SK-N-SH treated with all-trans-retinoic acid at 6 μM for 48 hours (cell line): ENCODE data around the gene CDKN2B.

Experiments
- ATAC-seq: fragments of 200-7000 bp; cut with Tn5 transposase; 3 replicates; pipeline ENCODE4 v1.9.1; 2020; ENCODE audit warnings: mild to moderate bottlenecking, moderate library complexity
- ARNTL ChIP-seq: fragments of 450-650 bp; formaldehyde crosslinking; IDR thresholded peaks from 2 replicates; pipeline ENCODE4 v1.5.0; 2020; ENCODE audit warnings: low read depth, mild to moderate bottlenecking, moderate library complexity, borderline replicate concordance
- BACH2 ChIP-seq: fragments of 250-450 bp; sonication (Bioruptor Pico); IDR thresholded peaks from 2 replicates; pipeline ENCODE4 v1.9.0; 2021; ENCODE audit warnings: mild to moderate bottlenecking, borderline replicate concordance
- CREB5 ChIP-seq: fragments of 250-450 bp; sonication (Bioruptor Pico); IDR thresholded peaks from 2 replicates; pipeline ENCODE4 v1.5.1; 2020; ENCODE audit warnings: low read depth, mild to moderate bottlenecking, moderate library complexity
- CSDC2 ChIP-seq: fragments of 250-450 bp; sonication (Bioruptor Pico); IDR thresholded peaks from 2 replicates; pipeline ENCODE4 v1.5.0; 2020; ENCODE audit warnings: mild to moderate bottlenecking, moderate library complexity
- CSRNP3 ChIP-seq: fragments of 250-450 bp; sonication (Bioruptor Pico); IDR thresholded peaks from 2 replicates; pipeline ENCODE4 v1.5.1; 2021; ENCODE audit warnings: mild to moderate bottlenecking, moderate library complexity
- ESRRG ChIP-seq: fragments of 250-450 bp; sonication (Bioruptor Pico); IDR thresholded peaks from 2 replicates; pipeline ENCODE4 v1.6.1; 2021; ENCODE audit warnings: mild to moderate bottlenecking
- ISL1 ChIP-seq: fragments of 250-450 bp; sonication (Bioruptor Pico); IDR thresholded peaks from 2 replicates; pipeline ENCODE4 v2.1.2; 2022; ENCODE audit warnings: mild to moderate bottlenecking, moderate library complexity
- OSR1 ChIP-seq: fragments of 250-450 bp; sonication (Bioruptor Pico); IDR thresholded peaks from 2 replicates; pipeline ENCODE4 v1.8.0; 2022; ENCODE audit warnings: moderate library complexity, mild to moderate bottlenecking, inconsistent platforms
- PATZ1 ChIP-seq: fragments of 250-450 bp; sonication (Bioruptor Pico); IDR thresholded peaks from 2 replicates; pipeline ENCODE4 v1.8.0; 2020; ENCODE audit warnings: mild to moderate bottlenecking, moderate library complexity, borderline replicate concordance
- POU6F1 ChIP-seq: fragments of 250-450 bp; sonication (Bioruptor Pico); IDR thresholded peaks from 2 replicates; pipeline ENCODE4 v1.8.0; 2021; ENCODE audit warnings: low read depth, mild to moderate bottlenecking, moderate library complexity, borderline replicate concordance
- PPARA ChIP-seq: fragments of 250-450 bp; sonication (Bioruptor Pico); IDR thresholded peaks from 2 replicates; pipeline ENCODE4 v1.5.0; 2020; ENCODE audit warnings: mild to moderate bottlenecking, borderline replicate concordance
- RARB ChIP-seq: fragments of 250-450 bp; sonication (Bioruptor Pico); IDR thresholded peaks from 2 replicates; pipeline ENCODE4 v1.8.0; 2021; ENCODE audit warnings: mild to moderate bottlenecking, moderate library complexity
- SNAI2 ChIP-seq: fragments of 250-450 bp; sonication (Bioruptor Pico); IDR thresholded peaks from 2 replicates; pipeline ENCODE4 v1.5.0; 2020; ENCODE audit warnings: mild to moderate bottlenecking, moderate library complexity
- TCF4 ChIP-seq: fragments of 250-450 bp; sonication (Bioruptor Pico); IDR thresholded peaks from 2 replicates; pipeline ENCODE4 v1.8.0; 2021; ENCODE audit warnings: mild to moderate bottlenecking, moderate library complexity, borderline replicate concordance
- TOX ChIP-seq: fragments of 250-450 bp; sonication (Bioruptor Pico); IDR thresholded peaks from 2 replicates; pipeline ENCODE4 v1.8.0; 2021; ENCODE audit warnings: mild to moderate bottlenecking, moderate library complexity, borderline replicate concordance
- TSHZ2 ChIP-seq: fragments of 250-450 bp; sonication (Bioruptor Pico); IDR thresholded peaks from 2 replicates; pipeline ENCODE4 v1.5.0; 2020; ENCODE audit warnings: mild to moderate bottlenecking, moderate library complexity
- ZC3H10 ChIP-seq: fragments of 250-450 bp; sonication (Bioruptor Pico); IDR thresholded peaks from 2 replicates; pipeline ENCODE4 v1.5.1; 2021; ENCODE audit warnings: mild to moderate bottlenecking, moderate library complexity
- ZFP3 ChIP-seq: fragments of 250-450 bp; sonication (Bioruptor Pico); IDR thresholded peaks from 2 replicates; pipeline ENCODE4 v1.5.0; 2020; ENCODE audit warnings: mild to moderate bottlenecking, moderate library complexity
- ZFP30 ChIP-seq: fragments of 450-650 bp; formaldehyde crosslinking; IDR thresholded peaks from 2 replicates; pipeline ENCODE4 v1.5.0; 2022; ENCODE audit warnings: mild to moderate bottlenecking, moderate library complexity
- ZNF565 ChIP-seq: fragments of 450-650 bp; formaldehyde crosslinking; conservative IDR thresholded peaks from 2 replicates; pipeline ENCODE4 v1.5.0; 2020; ENCODE audit warnings: low read depth, mild to moderate bottlenecking, moderate library complexity
- ZNF70 ChIP-seq: fragments of 450-650 bp; formaldehyde crosslinking; IDR thresholded peaks from 2 replicates; pipeline ENCODE4 v1.5.0; 2020; ENCODE audit warnings: mild to moderate bottlenecking, moderate library complexity
- ZNF8 ChIP-seq: fragments of 450-650 bp; formaldehyde crosslinking; IDR thresholded peaks from 2 replicates; pipeline ENCODE4 v1.5.0; 2020; ENCODE audit warnings: mild to moderate bottlenecking, moderate library complexity

CDKN2B gene

GRCh38 chr9:22037954-22038690 lies 29.0 kb upstream of the CDKN2B start:
- TF ChIP-seq CSDC2 (CRISPR knock-in tag) (no peak), BACH2 (CRISPR knock-in tag) (no peak), ISL1 (no peak), ZNF8 (CRISPR knock-in tag) (no peak), ARNTL (no peak), RARB (CRISPR knock-in tag) (no peak), TCF4 (CRISPR knock-in tag) (no peak), ZC3H10 (CRISPR knock-in tag) (no peak)
- peak; percentile 51; the same call in 1 of the 3 replicates for ATAC-seq

DNA sequence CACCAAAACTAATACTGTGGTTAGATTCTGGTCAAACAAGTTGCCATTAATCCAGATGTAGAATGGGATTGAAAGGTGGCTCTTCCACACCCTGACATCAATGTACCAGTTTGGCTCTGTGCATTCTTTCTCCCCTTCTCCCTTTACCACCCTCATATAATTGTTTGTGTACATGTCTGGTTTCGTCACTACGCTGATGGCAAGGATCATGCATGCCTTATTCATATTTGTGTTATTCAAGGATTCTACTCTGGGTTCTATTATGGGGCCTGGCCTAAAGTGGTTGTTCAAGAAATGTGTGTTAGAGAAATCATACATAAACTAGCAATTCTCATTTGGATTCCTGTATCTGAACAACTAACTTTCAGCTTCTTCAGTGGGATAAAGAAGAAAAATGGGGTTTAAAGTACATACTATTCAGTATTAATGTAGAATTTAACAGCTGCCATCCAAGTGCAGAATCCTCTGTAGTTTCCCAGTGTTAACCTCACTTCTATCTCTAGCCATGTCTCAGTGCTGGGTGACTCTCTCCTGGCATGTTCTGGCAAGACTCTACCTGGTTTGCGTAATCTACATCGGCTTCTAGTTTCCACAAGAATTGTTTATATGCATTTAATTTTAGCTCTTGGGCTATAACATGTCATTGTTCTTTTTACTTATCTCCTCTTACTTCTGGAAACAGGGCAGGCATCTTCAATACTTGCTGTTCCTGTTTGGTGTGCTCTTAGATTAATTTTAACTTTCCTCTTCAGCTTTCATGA lies 27.9 kb upstream of the CDKN2B start:
- no peak for TF ChIP-seq SNAI2 (CRISPR knock-in tag)
- no peak for TF ChIP-seq OSR1 (CRISPR knock-in tag)
- no peak for TF ChIP-seq ZC3H10 (CRISPR knock-in tag)
- TF ChIP-seq CREB5 = no peak
- no peak for TF ChIP-seq RARB (CRISPR knock-in tag)
- no peak for TF ChIP-seq ZNF565 (CRISPR knock-in tag)
- no peak for TF ChIP-seq POU6F1 (CRISPR knock-in tag)
- no peak for TF ChIP-seq ZFP30
- no peak for TF ChIP-seq ZNF8 (CRISPR knock-in tag)
- no peak for TF ChIP-seq ARNTL
- TF ChIP-seq PPARA (CRISPR knock-in tag) = no peak
- no peak for TF ChIP-seq TSHZ2 (CRISPR knock-in tag)
- no peak for TF ChIP-seq BACH2 (CRISPR knock-in tag)
- no peak for TF ChIP-seq ZFP3 (CRISPR knock-in tag)
- no peak for TF ChIP-seq CSDC2 (CRISPR knock-in tag)

DNA sequence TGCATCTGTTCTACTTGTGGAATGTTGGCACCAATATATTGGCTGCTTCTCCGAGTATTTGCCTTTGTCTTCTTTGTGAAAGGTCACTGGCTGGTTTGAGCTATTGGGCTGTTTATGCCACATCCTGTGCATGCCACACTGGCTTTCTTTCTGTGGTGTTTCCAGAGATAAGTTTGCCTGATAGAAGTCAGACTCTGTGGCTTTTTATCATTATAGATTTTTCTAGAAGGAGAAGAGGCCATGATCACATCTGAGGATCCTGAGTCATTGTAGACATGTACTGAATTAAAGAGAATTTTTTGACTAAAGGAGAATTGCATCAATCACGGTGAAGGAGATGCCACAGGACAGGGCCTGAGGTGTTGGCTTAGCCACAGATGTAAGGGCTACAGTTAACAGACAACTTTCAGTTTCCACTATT lies 26.5 kb upstream of the CDKN2B start:
- ATAC-seq = no peak
- TF ChIP-seq ESRRG (CRISPR knock-in tag) (no peak), TOX (CRISPR knock-in tag) (no peak), CSDC2 (CRISPR knock-in tag) (no peak), ZNF8 (CRISPR knock-in tag) (no peak), CSRNP3 (CRISPR knock-in tag) (no peak), PATZ1 (CRISPR knock-in tag) (no peak), ARNTL (no peak), ZFP3 (CRISPR knock-in tag) (no peak), CREB5 (no peak), ZC3H10 (CRISPR knock-in tag) (no peak), BACH2 (CRISPR knock-in tag) (no peak), RARB (CRISPR knock-in tag) (no peak), ZNF70 (CRISPR knock-in tag) (no peak)

More for the DNA sequence above, 27.9 kb upstream of the CDKN2B start:
- ATAC-seq = no peak
